Measurements from ENCODE around the gene NUDCD2. TPM values are rescaled to one million over a fixed set of nuclear protein-coding genes. Genes with fewer than 3 reads are reported as not detected.

The NUDCD2 gene
- total RNA-seq, 1 experiment from 2014 or later = 56.8 TPM

DNA sequence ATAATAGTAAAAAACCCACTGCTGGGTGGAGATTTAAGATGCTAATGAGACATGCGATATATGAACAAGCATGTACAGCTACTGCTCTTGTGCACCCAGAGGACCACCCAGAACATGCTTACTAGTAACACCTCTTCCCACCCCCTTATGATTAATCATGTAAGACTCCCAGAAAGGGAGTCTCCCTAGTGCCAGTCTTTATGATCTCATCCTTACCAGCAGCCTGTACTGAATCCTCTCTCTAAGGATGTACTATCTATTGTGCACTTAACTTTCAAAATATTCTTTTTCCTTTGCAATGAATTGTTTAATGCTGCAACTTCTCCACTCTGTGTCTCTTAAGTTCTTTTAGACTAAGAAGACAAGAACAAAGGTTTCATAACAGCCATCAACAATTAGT lies 36.4 kb upstream of the NUDCD2 start:
- intact Hi-C loops (cut with micrococcal nuclease) = no loop called here
- ChIA-PET POLR2A (no interaction called here), CTCF (no interaction called here)

More for the DNA sequence above, 36.4 kb upstream of the NUDCD2 start:
- H3K79me2 ChIP-seq (ENCODE audit: insufficient read depth, low read length) = no peaks in the 10 kb centered on the region
- H3K36me3 ChIP-seq (ENCODE audit: control insufficient read depth in 1 of 2, insufficient read depth in 2 of 2, low read length in 2 of 2) = peaks cover 0 to 10% of the 10 kb centered on the region in 2 experiments; a peak in 2 of 4 replicates
- no peak for TF ChIP-seq JUND (IDR thresholded peaks at IDR 0.05)
- no peak for TF ChIP-seq FOSL1 (IDR thresholded peaks at IDR 0.05; ENCODE audit: low read depth)
- no peak for TF ChIP-seq CEBPB (IDR thresholded peaks at IDR 0.05; ENCODE audit: low read depth)
- no peak for TF ChIP-seq ZNF274 (IDR thresholded peaks at IDR 0.05; ENCODE audit: low read depth, low read length)
- TF ChIP-seq ZFX (IDR thresholded peaks at IDR 0.05) = no peak
- no peak for TF ChIP-seq RAD21 (IDR thresholded peaks at IDR 0.05; ENCODE audit: low read depth)
- no peak for TF ChIP-seq SP1 (IDR thresholded peaks at IDR 0.05; ENCODE audit: low read depth)
- TF ChIP-seq REST (IDR thresholded peaks at IDR 0.05; ENCODE audit: low read depth) = no peak
- TF ChIP-seq YY1 (IDR thresholded peaks at IDR 0.05; ENCODE audit: extremely low read depth, insufficient replicate concordance, low read depth, low read length) = no peak
- TF ChIP-seq ATF3 (IDR thresholded peaks at IDR 0.05) = no peak
- TF ChIP-seq, protein P1, sequence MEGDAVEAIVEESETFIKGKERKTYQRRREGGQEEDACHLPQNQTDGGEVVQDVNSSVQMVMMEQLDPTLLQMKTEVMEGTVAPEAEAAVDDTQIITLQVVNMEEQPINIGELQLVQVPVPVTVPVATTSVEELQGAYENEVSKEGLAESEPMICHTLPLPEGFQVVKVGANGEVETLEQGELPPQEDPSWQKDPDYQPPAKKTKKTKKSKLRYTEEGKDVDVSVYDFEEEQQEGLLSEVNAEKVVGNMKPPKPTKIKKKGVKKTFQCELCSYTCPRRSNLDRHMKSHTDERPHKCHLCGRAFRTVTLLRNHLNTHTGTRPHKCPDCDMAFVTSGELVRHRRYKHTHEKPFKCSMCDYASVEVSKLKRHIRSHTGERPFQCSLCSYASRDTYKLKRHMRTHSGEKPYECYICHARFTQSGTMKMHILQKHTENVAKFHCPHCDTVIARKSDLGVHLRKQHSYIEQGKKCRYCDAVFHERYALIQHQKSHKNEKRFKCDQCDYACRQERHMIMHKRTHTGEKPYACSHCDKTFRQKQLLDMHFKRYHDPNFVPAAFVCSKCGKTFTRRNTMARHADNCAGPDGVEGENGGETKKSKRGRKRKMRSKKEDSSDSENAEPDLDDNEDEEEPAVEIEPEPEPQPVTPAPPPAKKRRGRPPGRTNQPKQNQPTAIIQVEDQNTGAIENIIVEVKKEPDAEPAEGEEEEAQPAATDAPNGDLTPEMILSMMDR (IDR thresholded peaks at IDR 0.05 in 2 of 3, conservative IDR thresholded peaks at IDR 0.05 in 1 of 3; ENCODE audit: borderline replicate concordance in 1 of 3, insufficient read depth in 1 of 3, low read depth in 2 of 3, low read length in 2 of 3) = no peak
- TF ChIP-seq EGR1 (IDR thresholded peaks at IDR 0.05; ENCODE audit: low read depth) = no peak
- no peak for TF ChIP-seq EZH2phosphoT487 (IDR thresholded peaks at IDR 0.05; ENCODE audit: borderline replicate concordance)
- TF ChIP-seq SRF (IDR thresholded peaks at IDR 0.05; ENCODE audit: low read depth) = no peak
- TF ChIP-seq TCF7L2 (IDR thresholded peaks at IDR 0.05; ENCODE audit: borderline replicate concordance, extremely low read depth, insufficient read depth, insufficient read length) = no peak
- TF ChIP-seq, protein P2, sequence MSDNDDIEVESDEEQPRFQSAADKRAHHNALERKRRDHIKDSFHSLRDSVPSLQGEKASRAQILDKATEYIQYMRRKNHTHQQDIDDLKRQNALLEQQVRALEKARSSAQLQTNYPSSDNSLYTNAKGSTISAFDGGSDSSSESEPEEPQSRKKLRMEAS (IDR thresholded peaks at IDR 0.05) = no peak
- no peak for TF ChIP-seq EZH2 (IDR thresholded peaks at IDR 0.05)
- TF ChIP-seq SIN3A (IDR thresholded peaks at IDR 0.05; ENCODE audit: low read depth) = no peak
- TF ChIP-seq, protein P3, sequence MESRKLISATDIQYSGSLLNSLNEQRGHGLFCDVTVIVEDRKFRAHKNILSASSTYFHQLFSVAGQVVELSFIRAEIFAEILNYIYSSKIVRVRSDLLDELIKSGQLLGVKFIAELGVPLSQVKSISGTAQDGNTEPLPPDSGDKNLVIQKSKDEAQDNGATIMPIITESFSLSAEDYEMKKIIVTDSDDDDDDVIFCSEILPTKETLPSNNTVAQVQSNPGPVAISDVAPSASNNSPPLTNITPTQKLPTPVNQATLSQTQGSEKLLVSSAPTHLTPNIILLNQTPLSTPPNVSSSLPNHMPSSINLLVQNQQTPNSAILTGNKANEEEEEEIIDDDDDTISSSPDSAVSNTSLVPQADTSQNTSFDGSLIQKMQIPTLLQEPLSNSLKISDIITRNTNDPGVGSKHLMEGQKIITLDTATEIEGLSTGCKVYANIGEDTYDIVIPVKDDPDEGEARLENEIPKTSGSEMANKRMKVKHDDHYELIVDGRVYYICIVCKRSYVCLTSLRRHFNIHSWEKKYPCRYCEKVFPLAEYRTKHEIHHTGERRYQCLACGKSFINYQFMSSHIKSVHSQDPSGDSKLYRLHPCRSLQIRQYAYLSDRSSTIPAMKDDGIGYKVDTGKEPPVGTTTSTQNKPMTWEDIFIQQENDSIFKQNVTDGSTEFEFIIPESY (IDR thresholded peaks at IDR 0.05; ENCODE audit: extremely low read depth, insufficient replicate concordance, low read length) = no peak
- no peak for TF ChIP-seq ELF1 (IDR thresholded peaks at IDR 0.05; ENCODE audit: borderline replicate concordance, low read depth)
- H4K20me1 ChIP-seq (ENCODE audit: insufficient read depth) = no peaks in the 10 kb centered on the region
- ATAC-seq (no peak), DNase-seq (ENCODE audit: low read depth, low spot score) (no peak)
- H3K27ac ChIP-seq (ENCODE audit: low read depth, low read length) = no peak overlapping the region
- no peak overlapping the region for H2AFZ ChIP-seq (ENCODE audit: low read depth, low read length, poor library complexity, severe bottlenecking)
- no peaks in the 10 kb centered on the region for H3K4me1 ChIP-seq (ENCODE audit: control insufficient read depth in 1 of 2, insufficient read depth in 2 of 2, low read length in 2 of 2)
- no peak overlapping the region for H3K4me3 ChIP-seq (replicated peaks in 1 of 2; ENCODE audit: low read depth in 1 of 2, low read length in 2 of 2)
- BruUV-seq (replicated peaks) = no TSS peak
- no peaks in the 10 kb centered on the region for H3K27me3 ChIP-seq (ENCODE audit: insufficient read depth, low read length)
- H3K9ac ChIP-seq (ENCODE audit: low read length) = no peak overlapping the region
- H3K9me3 ChIP-seq (ENCODE audit: control insufficient read depth in 1 of 2, insufficient read depth in 1 of 2, low read depth in 1 of 2, low read length in 2 of 2) = 0 out of 4 replicates have a peak, but pooled peaks cover 0 to 3% of the 10 kb centered on the region in 2 experiments
- H3K9me2 ChIP-seq (ENCODE audit: insufficient read depth) = no peaks in the 10 kb centered on the region
- RAD21 ChIA-PET (ENCODE audit: low non-redundant PET in 1 of 2, low total read pairs in 2 of 2, uncharacterized antibody in 2 of 2, unreplicated experiment in 2 of 2) = no interaction called here
- H3K4me2 ChIP-seq (ENCODE audit: low read length) = no peak overlapping the region

Data from HCT116 (cell line).